Activated CD8-positive, alpha-beta memory T cell treated with anti-CD3 and anti-CD28 coated beads, Interleukin-2, amount 50 U/mL, for 24 hours (primary cell): ENCODE measurements around the gene UROS.

Experiments used
- DNase-seq: peaks from one replicate; pipeline ENCODE4 v3.0.0-alpha.2; 2020; ENCODE audit errors: extremely low read depth

The UROS gene

DNA sequence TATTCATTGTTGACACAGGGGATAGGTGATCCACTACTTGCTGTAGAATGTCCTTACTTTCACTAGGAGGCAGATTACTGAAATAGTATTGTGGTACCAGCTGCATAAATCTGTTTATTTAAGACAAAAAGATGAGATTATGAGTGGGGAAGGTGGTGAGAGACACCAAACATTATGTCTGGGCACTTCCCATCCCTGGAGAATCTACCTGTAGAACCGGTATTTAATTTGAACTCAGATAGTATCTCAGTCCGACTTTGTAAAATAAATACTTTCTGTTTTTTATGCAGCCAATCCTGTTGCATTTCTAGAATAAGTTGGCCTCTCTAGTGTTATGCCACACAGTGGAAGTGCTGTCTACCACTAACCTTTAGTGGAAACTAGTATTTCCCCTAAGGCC, 13.7 kb upstream of the UROS start:
- no peak for DNase-seq

- DNase-seq = no peak
Measured at GRCh38 chr10:125828311-125828710, 5.3 kb upstream of the UROS start.

DNA sequence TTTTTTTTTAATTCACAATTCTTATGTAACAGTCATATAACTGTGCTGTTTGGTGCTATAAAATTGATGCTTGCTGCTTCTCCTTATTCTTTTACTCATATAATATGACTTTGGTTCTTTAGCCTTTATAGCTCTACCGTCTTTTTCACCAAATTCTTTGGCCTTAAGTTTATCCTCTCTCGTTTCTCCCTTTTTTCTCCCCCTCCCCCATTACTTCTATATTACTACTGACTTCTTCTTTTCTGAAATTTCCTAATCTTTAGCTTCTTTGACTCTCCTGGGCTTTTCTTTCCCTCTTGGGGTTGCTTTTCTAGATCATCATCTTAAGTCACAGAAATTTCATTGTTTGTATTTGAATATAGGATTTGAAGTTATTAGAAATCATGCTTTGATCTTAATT, 4.1 kb upstream of the UROS start:
- DNase-seq = no peak

DNA sequence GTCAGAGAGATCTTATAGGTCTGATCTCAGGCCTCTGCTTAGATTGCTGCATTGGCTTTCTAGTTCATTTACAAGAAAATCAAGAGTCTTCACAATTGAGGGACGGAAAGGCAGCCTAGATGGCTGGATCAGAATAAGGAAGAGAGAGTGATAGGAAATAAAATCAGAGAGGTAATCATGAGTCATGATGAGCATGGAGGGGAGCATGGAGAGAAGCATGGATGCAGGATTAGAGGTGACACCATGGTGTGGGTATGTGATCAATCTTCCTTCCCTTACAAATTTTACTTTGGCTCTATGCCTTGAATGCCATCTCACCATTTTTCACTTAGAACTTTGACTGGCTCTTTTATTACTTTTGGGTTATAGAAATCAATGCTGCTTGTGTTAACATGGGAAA, 1.7 kb upstream of the UROS start:
- no peak for DNase-seq

DNA sequence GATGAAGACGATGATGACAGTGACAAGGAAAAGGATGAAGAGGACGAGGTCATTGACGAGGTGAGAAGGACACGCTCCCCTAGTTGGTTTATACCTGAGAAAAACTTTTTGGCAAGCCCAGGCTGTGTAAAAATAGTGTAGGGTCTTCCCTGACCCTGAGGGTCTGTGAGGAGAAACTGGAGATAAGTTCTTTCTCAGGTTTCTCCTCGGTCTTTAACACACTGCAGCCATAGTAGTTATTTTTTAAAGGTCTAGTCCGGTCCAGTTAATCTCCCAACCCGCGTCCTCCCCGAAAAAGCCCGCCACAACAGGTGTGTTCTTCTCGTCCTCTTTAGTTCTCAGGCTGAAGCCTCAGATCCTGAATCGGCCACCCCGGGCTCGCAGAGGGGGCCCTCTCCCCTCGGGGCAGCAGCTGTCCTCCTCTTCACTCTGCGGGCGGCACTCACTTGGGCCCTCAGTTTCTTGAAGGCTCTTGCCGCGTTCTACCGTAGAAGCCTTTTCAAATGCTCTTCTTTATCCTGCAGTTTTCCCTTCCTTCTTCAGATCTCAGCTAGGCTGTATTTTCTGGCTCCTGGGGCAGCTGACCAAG, 699 bp upstream of the UROS start:
- no peak for DNase-seq

- DNase-seq = no peak
Measured at GRCh38 chr10:125820701-125821100, 2.4 kb downstream of the UROS start.

GRCh38 chr10:125817337-125817946, 5.6 kb downstream of the UROS start:
- no peak for DNase-seq

DNA sequence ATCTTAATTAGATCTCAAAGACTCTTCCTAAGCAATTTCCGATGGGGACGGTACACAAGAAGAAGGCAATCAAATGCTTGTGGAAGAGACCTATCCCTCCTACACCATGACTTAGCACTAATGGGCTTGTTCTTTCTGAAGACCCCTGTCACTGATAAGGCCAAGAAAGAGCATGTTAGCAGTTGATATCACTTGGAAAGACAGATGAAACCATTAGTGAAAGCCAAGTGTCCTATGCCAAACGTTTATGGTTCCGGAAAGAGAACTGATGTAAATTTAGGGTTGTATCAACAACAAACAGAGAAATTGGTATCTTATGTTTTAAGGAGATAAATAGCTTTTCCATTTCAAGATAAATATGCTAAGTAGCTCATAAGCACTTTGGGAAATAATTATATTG, 6.5 kb downstream of the UROS start:
- DNase-seq = no peak

GRCh38 chr10:125815764-125816163, 7.3 kb downstream of the UROS start:
- DNase-seq = no peak

GRCh38 chr10:125812128-125812750, 10.8 kb downstream of the UROS start:
- DNase-seq = no peak

DNA sequence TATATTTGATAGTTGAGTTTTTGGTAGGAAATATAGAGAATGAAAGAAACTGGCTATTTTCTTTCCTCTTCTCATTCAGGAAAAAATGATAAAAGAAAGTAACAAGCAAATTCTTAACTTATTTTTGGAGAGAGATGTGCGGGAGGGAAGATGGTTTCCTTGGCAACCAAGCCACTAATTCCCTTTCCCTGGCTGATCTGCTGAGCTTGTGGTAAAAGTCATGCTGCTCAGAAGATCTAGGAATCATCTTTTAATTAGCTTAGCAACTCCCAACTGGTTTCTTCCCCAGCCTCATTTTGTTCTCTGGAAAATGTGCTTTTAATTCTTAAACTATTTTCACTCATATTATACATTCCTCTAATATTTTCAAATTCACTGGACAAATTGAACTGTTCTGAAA, 11.8 kb downstream of the UROS start:
- DNase-seq = no peak

DNA sequence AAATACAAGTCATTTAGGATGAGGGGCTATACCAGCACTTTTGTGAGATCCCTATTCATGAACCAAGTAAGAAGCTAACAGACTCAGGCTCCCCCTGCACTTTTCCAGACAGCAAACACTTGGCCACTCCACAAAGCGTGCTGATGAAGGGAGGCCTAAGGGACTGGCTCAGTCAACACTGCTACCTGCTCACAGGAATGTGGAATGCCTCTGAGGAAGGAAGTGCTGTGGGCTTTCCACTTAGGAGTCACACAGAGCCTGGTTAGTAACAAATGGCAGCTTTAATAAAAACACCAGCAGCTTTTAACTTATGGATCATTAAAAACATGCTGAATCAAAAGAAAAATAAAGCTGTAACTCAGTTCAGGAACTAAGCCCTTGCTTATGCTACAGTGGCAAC, 15.0 kb downstream of the UROS start:
- no peak for DNase-seq

DNA sequence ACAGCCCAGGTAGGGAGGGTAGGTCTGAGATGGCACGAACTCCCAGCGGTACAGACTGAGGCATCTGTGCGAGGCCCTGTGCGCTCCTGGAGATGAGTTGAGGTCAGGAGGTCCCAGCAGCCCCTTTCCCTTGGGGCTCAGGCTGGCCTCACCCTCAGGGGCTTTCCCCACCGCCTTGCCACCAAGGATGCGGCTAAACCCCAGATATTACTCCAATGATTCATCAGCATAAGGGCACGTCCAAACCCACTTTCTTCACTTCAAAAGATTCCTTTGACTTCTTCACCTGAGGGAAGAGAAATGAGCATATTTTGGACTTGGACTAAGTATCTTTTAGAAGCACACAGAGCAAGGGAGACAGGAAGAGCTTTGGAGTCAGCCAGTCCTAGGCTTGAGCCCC, 20.3 kb downstream of the UROS start:
- DNase-seq = no peak

DNA sequence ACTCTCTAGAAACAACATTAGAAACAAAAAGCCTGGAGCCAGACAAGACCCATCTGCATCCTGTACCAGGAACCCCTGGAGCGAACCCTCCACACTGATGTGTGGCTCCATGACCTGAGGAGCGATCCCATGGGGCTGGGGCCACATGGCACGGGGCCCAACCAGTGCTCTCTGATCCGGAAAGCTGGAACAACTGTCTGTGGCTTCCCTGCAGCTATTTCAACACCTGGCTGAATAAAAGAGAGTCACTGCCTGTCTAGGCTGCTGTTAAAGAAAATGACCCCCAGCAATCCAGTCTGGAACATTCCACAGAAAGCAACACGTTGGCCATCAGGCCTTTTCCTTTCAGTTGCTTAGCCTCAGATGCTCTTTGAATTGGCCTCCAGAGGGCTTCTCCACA, 20.9 kb downstream of the UROS start:
- DNase-seq = no peak

DNA sequence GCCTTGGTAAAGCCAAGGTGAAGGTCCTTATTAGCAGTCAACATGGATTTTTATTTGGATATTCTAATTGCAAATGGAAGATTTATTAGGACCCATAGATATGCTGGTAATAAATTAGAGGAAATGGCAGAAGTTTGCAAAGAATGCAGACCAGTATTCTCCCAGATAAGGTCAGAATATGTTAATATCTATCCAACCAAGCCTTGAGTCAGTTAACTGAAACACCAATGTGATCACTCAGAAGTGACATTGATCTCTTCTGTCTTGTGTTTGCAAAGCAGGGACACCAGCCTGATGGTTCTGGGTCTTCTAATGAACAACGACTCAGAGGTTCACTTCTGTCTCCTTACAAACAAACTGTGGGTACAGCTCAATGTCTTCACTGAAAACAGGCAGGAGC, 21.5 kb downstream of the UROS start:
- DNase-seq = no peak

DNA sequence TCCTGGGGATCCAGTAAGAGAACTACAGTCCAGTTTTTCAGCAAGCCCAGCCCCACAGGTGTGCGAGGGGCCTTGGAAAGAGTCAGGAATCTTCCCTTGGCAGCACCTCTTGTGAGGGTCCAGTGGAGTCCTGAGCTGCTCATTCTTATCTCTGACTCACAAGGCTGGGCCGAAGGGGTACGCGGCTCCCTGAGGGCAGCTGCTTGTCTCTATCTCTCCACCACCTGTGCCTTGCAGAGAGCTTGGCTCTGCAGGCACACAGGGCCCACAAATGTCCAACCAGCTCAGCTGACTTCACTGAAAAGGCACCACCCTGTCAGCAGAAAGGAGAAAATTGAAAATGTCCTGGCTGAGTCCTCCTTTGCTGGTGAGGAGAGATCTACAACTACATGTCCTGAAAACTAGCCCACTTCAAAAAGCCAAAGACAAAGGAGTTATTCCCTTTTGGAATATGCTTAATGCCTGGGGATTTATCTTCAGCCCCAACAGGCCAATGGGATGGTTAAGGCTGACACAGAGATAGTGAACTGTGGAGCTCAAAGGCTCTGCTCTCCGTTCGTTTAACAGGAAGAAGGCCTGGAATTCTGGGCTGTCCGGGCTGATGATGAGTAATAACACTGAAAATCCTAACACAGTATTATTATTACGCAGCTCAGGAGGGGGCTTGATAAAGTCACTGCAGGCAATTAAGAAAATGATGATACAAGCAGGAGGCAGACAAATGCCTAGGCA, 23.4 kb downstream of the UROS start:
- DNase-seq = no peak

DNA sequence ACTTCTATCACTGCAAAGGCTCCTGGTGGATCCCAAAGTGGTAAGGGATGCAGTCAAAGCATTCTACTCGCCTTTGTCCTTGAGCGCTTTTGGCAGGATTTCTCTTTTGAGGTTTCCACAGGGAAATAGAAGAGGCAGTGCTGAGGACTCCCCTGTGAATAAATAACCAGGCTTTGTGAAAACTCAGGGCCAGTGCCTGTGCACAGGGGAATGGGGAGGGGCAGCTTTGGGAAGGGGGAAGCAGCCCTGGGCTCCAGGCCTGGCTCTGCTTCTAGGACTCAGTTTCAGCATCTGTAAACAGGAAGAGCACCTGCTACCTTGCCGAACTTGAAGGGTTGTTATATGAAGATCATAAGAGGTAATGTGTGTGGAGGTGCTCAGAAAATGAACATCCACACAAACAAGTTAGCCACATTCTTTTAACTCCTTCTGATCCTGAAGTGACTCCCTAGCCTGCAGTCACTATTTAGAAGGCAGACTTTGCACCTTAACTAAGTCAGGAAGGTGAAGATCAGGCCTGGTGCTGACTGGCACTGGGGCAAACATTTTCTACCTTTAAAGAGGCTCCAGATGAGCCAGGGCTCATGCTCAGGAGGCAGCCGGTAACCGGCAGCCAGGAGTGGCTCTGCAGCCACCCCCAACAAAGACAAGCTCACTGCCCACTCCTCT, 24.9 kb downstream of the UROS start:
- DNase-seq = no peak

DNA sequence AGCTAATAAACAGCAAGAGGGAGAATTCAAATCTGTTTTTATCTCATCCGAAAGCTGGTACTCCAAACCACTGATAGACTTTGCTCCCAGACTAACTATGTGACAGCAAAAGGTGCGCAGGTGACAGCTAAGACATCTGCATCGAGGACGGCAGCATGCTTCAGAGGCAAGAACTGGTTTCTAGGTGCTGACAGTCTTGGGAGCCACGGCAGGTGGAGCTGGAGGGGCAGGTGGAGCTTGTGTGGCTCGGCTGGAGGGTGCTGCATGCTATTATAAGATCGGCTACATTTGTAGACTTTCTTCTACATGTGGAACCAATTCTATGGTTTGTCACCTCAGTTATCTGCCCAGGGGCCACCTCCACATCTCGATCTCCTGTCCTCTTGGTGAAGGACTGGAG, 25.6 kb downstream of the UROS start:
- no peak for DNase-seq

- DNase-seq = no peak
Measured at GRCh38 chr10:125795637-125796190, 27.3 kb downstream of the UROS start.

GRCh38 chr10:125795128-125795527, 27.9 kb downstream of the UROS start:
- no peak for DNase-seq

DNA sequence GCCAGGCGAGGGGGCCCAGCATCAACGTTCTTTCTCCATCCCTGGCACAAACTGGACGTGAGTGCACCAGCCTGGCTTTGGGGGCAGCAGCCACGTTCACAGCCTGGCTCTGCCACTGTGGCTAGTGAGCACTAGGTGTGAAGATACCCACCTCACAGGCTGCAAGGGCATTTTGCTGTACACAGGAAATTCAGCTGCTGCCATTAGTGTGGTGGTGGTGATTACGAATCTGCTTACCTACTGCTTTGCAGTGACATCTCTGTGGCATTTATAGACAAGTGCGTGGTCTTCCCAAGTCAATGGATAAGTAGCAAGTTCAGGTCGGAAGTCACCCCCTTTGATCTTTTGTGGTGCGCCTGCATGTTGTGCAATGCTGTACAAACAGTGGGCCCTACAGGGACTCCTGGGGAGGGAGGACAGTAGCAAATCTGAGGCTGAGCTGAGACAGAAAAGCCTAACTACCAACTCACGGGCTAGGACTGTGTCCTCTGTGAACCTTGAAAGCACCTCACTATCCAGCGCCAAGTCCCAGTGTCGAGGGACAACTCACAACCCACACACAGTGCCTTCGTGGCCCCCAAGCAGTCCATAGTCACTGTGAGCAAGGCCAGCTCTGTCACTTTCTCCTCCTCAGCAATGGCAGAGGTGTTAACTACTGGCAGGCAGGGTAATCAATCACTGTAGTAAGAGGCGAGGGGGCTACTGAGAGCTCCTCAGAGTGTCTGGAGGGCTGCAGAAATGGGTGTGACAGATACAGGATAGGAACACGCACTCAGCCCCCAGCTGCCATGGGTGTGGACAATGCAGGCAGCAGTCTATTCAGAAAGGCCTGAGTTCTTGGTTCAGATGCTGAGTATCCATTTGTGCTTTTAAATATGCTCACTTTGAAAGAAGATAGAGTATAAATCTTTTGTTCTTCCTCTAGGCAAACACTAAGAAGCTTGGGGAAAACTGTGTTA, 30.4 kb downstream of the UROS start:
- DNase-seq = no peak
